Measurements from ENCODE around the gene CST5.
A peak's percentile ranks its signal among the peaks of the same experiment; 100 is the strongest.
"Not testable (repeated sequence)": the region's sequence is repeated elsewhere in the genome, so short reads cannot be mapped to it uniquely, and the experiment has no call there.

CST5 gene

GRCh38 chr20:23867152-23867776 is 12.3 kb downstream of the CST5 start:
- ATAC-seq (replicated peaks) (no peak), DNase-seq (no peak)
- H3K27me3 Mint-ChIP-seq, result peaks cover 50 to 59% of the 10 kb centered on the region in 2 donors
- H3K36me3 Mint-ChIP-seq (ENCODE audit: insufficient read depth), result peaks cover 5% of the 10 kb centered on the region
- no peaks in the 10 kb centered on the region for H3K4me1 Mint-ChIP-seq (ENCODE audit: low read depth in 2 of 2)
- H3K27ac Mint-ChIP-seq, result no peak overlapping the region
- H3K4me3 Mint-ChIP-seq, result no peak overlapping the region
- H3K9me3 Mint-ChIP-seq, result no peaks in the 10 kb centered on the region

GRCh38 chr20:23860771-23861170 is 18.8 kb downstream of the CST5 start:
- not testable (repeated sequence) for H3K27ac Mint-ChIP-seq; H3K4me3 Mint-ChIP-seq; ATAC-seq (replicated peaks); H3K9me3 Mint-ChIP-seq; H3K36me3 Mint-ChIP-seq (ENCODE audit: insufficient read depth); H3K4me1 Mint-ChIP-seq (ENCODE audit: low read depth in 2 of 2); DNase-seq
- peaks cover 10 to 22% of the 10 kb centered on the region in 2 donors for H3K27me3 Mint-ChIP-seq

GRCh38 chr20:23857962-23858595 is 21.5 kb downstream of the CST5 start:
- peaks cover 8 to 18% of the 10 kb centered on the region in 2 donors for H3K27me3 Mint-ChIP-seq
- DNase-seq (no peak), ATAC-seq (replicated peaks) (no peak)
- peaks cover 0 to 2% of the 10 kb centered on the region in 2 donors for H3K4me1 Mint-ChIP-seq (ENCODE audit: low read depth in 2 of 2)
- H3K4me3 Mint-ChIP-seq, result no peak overlapping the region
- no peak overlapping the region for H3K27ac Mint-ChIP-seq
- no peaks in the 10 kb centered on the region for H3K36me3 Mint-ChIP-seq (ENCODE audit: insufficient read depth)
- H3K9me3 Mint-ChIP-seq, result no peaks in the 10 kb centered on the region

GRCh38 chr20:23856736-23857135 is 22.8 kb downstream of the CST5 start:
- Mint-ChIP-seq H3K36me3 (ENCODE audit: insufficient read depth) (no peaks in the 10 kb centered on the region), H3K9me3 (no peaks in the 10 kb centered on the region), H3K27ac (no peak overlapping the region), H3K4me3 (no peak overlapping the region), H3K4me1 (ENCODE audit: low read depth in 2 of 2) (peaks cover 0 to 2% of the 10 kb centered on the region in 2 donors), H3K27me3 (peaks cover 6 to 12% of the 10 kb centered on the region in 2 donors)
- no peak for ATAC-seq (replicated peaks)
- no peak for DNase-seq

- no peak overlapping the region for H3K27ac Mint-ChIP-seq
- H3K9me3 Mint-ChIP-seq, result no peaks in the 10 kb centered on the region
- no peaks in the 10 kb centered on the region for H3K36me3 Mint-ChIP-seq (ENCODE audit: insufficient read depth)
- H3K4me1 Mint-ChIP-seq (ENCODE audit: low read depth in 2 of 2), result peaks cover 0 to 2% of the 10 kb centered on the region in 2 donors
- ATAC-seq (replicated peaks), result no peak
- H3K27me3 Mint-ChIP-seq, result peaks cover 4 to 9% of the 10 kb centered on the region in 2 donors
- DNase-seq, result no peak
- H3K4me3 Mint-ChIP-seq, result no peak overlapping the region
These were observed 23.3 kb downstream of the CST5 start for GRCh38 chr20:23856226-23856625.

- DNase-seq (no peak), ATAC-seq (replicated peaks) (no peak)
- Mint-ChIP-seq H3K9me3 (no peaks in the 10 kb centered on the region), H3K27ac (no peak overlapping the region), H3K4me1 (ENCODE audit: low read depth in 2 of 2) (no peaks in the 10 kb centered on the region), H3K4me3 (no peak overlapping the region), H3K36me3 (ENCODE audit: insufficient read depth) (no peaks in the 10 kb centered on the region), H3K27me3 (peaks cover 30 to 77% of the 10 kb centered on the region in 2 donors)
These were observed 37.9 kb downstream of the CST5 start for GRCh38 chr20:23841693-23842092.

- ATAC-seq (replicated peaks) (no peak), DNase-seq (no peak)
- Mint-ChIP-seq H3K4me3 (no peak overlapping the region), H3K27me3 (peaks cover 50 to 83% of the 10 kb centered on the region in 2 donors), H3K36me3 (ENCODE audit: insufficient read depth) (no peaks in the 10 kb centered on the region), H3K27ac (no peak overlapping the region), H3K4me1 (ENCODE audit: low read depth in 2 of 2) (peaks cover 3 to 4% of the 10 kb centered on the region in 2 donors), H3K9me3 (no peaks in the 10 kb centered on the region)
These were observed 43.8 kb downstream of the CST5 start for GRCh38 chr20:23835716-23836115.

GRCh38 chr20:23832775-23833513 is 46.6 kb downstream of the CST5 start:
- Mint-ChIP-seq H3K27ac (no peak overlapping the region), H3K36me3 (ENCODE audit: insufficient read depth) (no peaks in the 10 kb centered on the region), H3K9me3 (no peaks in the 10 kb centered on the region), H3K4me1 (ENCODE audit: low read depth in 2 of 2) (peaks cover 3 to 4% of the 10 kb centered on the region in 2 donors), H3K27me3 (peaks cover 45 to 89% of the 10 kb centered on the region in 2 donors), H3K4me3 (no peak overlapping the region)
- DNase-seq (no peak), ATAC-seq (replicated peaks) (no peak)

- not testable (repeated sequence) for H3K27ac Mint-ChIP-seq; H3K4me3 Mint-ChIP-seq; DNase-seq; H3K36me3 Mint-ChIP-seq (ENCODE audit: insufficient read depth); H3K4me1 Mint-ChIP-seq (ENCODE audit: low read depth in 2 of 2); ATAC-seq (replicated peaks); H3K9me3 Mint-ChIP-seq
- H3K27me3 Mint-ChIP-seq, result peaks cover 50 to 89% of the 10 kb centered on the region in 2 donors
These were observed 47.6 kb downstream of the CST5 start for GRCh38 chr20:23831961-23832360.

- Mint-ChIP-seq H3K36me3 (ENCODE audit: insufficient read depth) (no peaks in the 10 kb centered on the region), H3K4me1 (ENCODE audit: low read depth in 2 of 2) (peaks cover 0 to under 1% of the 10 kb centered on the region in 2 donors), H3K4me3 (no peak within 1 kb of the TSS), H3K27ac (peak within 1 kb of the TSS in 1 of 2 donors; percentile 15), H3K27me3 (peaks cover 33 to 98% of the 10 kb centered on the region in 2 donors), H3K9me3 (no peaks in the 10 kb centered on the region)
- DNase-seq (no peak), ATAC-seq (replicated peaks) (no peak)
These were observed 53.0 kb downstream of the CST5 start, which contains the start of gene CST2 for GRCh38 chr20:23826541-23827021. TSS of gene CST2 (minus strand) at chr20:23826729. CDS start at chr20:23826660, 69 bp downstream.
